GM23338 (cell line): ENCODE data around the gene GUCY2C.

ENCODE experiments used
- CREB1 ChIP-seq: fragments of 250-450 bp; sonication (Bioruptor Pico); IDR thresholded peaks from 2 replicates; pipeline ENCODE4 v1.5.0; 2020; ENCODE audit warnings: low read depth, mild to moderate bottlenecking, moderate library complexity
- EZH2 ChIP-seq: fragments of 200-600 bp; sonication (generic); IDR thresholded peaks from one replicate; pipeline ENCODE4 v1.8.0; 2017; ENCODE audit warnings: antibody characterized with exemption, mild to moderate bottlenecking, low read depth; ENCODE audit not compliant: unreplicated experiment
- JUNB ChIP-seq: IDR thresholded peaks from one replicate; pipeline ENCODE4 v1.6.1; 2016; ENCODE audit warnings: antibody characterized with exemption; ENCODE audit not compliant: unreplicated experiment
- POLR2AphosphoS5 ChIP-seq: IDR thresholded peaks from 2 replicates; pipeline ENCODE4 v1.6.1; 2016; ENCODE audit warnings: antibody characterized with exemption, low read depth
- TF ChIP-seq, protein P1 (sequence below): IDR thresholded peaks from one replicate; pipeline ENCODE4 v1.6.1; 2018; ENCODE audit warnings: antibody characterized with exemption; ENCODE audit not compliant: unreplicated experiment
- TF ChIP-seq, protein P2 (sequence below), 2 experiments: fragments of 200-600 bp in 1 of 2; sonication (generic) in 1 of 2; conservative IDR thresholded peaks; 2 replicates each; pipeline versions ENCODE4 v1.5.1 to v1.6.1; 2016 to 2017; ENCODE audit warnings: antibody characterized with exemption in 2 of 2, low read depth in 2 of 2, mild to moderate bottlenecking in 2 of 2, moderate library complexity in 1 of 2
- TF ChIP-seq, protein P3 (sequence below): IDR thresholded peaks from 2 replicates; pipeline ENCODE4 v1.6.1; 2016; ENCODE audit warnings: antibody characterized with exemption

DNA sequence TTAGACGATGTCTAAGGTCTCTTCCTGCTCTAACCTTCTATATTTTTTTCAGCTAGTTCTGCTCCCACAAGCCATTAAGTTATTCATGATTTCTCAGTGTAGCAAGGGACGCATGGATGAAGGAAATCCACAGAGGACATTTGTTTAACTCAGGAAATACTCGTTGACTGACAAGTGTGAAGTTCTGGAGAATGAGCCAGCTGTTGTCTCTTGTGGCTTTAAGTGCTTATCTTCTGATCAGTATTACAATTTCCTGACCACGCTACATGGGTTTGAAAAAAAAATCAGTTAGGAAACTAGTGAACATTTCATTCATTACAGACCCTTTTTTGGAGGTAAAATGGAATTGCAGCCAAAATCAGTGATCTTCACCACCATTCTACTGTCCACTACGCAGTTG is 53.1 kb downstream of the GUCY2C start:
- TF ChIP-seq, protein P1, sequence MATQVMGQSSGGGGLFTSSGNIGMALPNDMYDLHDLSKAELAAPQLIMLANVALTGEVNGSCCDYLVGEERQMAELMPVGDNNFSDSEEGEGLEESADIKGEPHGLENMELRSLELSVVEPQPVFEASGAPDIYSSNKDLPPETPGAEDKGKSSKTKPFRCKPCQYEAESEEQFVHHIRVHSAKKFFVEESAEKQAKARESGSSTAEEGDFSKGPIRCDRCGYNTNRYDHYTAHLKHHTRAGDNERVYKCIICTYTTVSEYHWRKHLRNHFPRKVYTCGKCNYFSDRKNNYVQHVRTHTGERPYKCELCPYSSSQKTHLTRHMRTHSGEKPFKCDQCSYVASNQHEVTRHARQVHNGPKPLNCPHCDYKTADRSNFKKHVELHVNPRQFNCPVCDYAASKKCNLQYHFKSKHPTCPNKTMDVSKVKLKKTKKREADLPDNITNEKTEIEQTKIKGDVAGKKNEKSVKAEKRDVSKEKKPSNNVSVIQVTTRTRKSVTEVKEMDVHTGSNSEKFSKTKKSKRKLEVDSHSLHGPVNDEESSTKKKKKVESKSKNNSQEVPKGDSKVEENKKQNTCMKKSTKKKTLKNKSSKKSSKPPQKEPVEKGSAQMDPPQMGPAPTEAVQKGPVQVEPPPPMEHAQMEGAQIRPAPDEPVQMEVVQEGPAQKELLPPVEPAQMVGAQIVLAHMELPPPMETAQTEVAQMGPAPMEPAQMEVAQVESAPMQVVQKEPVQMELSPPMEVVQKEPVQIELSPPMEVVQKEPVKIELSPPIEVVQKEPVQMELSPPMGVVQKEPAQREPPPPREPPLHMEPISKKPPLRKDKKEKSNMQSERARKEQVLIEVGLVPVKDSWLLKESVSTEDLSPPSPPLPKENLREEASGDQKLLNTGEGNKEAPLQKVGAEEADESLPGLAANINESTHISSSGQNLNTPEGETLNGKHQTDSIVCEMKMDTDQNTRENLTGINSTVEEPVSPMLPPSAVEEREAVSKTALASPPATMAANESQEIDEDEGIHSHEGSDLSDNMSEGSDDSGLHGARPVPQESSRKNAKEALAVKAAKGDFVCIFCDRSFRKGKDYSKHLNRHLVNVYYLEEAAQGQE, result no peak
- TF ChIP-seq POLR2AphosphoS5 (no peak), JUNB (no peak), CREB1 (no peak), EZH2 (no peak)
- TF ChIP-seq, protein P2, sequence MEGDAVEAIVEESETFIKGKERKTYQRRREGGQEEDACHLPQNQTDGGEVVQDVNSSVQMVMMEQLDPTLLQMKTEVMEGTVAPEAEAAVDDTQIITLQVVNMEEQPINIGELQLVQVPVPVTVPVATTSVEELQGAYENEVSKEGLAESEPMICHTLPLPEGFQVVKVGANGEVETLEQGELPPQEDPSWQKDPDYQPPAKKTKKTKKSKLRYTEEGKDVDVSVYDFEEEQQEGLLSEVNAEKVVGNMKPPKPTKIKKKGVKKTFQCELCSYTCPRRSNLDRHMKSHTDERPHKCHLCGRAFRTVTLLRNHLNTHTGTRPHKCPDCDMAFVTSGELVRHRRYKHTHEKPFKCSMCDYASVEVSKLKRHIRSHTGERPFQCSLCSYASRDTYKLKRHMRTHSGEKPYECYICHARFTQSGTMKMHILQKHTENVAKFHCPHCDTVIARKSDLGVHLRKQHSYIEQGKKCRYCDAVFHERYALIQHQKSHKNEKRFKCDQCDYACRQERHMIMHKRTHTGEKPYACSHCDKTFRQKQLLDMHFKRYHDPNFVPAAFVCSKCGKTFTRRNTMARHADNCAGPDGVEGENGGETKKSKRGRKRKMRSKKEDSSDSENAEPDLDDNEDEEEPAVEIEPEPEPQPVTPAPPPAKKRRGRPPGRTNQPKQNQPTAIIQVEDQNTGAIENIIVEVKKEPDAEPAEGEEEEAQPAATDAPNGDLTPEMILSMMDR (conservative IDR thresholded peaks at IDR 0.05; ENCODE audit: low read depth in 2 of 2), result no peak
- TF ChIP-seq, protein P3, sequence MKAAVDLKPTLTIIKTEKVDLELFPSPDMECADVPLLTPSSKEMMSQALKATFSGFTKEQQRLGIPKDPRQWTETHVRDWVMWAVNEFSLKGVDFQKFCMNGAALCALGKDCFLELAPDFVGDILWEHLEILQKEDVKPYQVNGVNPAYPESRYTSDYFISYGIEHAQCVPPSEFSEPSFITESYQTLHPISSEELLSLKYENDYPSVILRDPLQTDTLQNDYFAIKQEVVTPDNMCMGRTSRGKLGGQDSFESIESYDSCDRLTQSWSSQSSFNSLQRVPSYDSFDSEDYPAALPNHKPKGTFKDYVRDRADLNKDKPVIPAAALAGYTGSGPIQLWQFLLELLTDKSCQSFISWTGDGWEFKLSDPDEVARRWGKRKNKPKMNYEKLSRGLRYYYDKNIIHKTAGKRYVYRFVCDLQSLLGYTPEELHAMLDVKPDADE, result no peak
